Glomerular endothelial cell (primary cell): ENCODE measurements around the gene HCFC1. TPM values are rescaled to one million over a fixed set of nuclear protein-coding genes. Genes with fewer than 3 reads are reported as not detected.

Experiments used
- DNase-seq: peaks from one replicate; pipeline ENCODE4 v3.0.0-alpha.2; 2011; ENCODE audit warnings: low read depth, low spot score; ENCODE audit errors: extremely low read depth
- total RNA-seq: library from RNA; depleted of rRNA; stranded (reverse); fragments of >200 nt; gene quantifications from 2 replicates; pipeline ENCODE4 v1.2.3, GENCODE V29; 2015

HCFC1 gene
- total RNA-seq, 1 donor from 2014 or later = 91.0 TPM

DNA sequence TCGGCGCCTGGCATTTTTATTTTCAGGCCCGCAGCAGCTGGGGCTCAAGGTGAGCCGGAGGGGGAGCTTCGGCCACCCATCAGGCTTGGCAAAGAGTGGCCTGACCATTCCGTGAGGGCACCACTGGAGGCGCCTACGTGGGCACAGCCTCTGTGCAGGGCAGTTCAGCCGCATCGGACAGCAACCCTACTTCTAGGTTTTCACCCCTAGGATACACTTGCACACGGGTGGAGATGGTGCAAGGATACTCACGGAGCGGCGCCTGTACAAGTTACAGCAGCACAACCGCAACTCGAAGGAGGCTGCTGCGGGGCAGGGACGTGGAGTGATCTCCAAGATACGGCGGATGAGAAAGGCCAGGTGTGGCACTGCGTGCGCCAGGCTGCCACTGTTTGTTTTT is 10.8 kb downstream of the HCFC1 start:
- DNase-seq = no peak

DNA sequence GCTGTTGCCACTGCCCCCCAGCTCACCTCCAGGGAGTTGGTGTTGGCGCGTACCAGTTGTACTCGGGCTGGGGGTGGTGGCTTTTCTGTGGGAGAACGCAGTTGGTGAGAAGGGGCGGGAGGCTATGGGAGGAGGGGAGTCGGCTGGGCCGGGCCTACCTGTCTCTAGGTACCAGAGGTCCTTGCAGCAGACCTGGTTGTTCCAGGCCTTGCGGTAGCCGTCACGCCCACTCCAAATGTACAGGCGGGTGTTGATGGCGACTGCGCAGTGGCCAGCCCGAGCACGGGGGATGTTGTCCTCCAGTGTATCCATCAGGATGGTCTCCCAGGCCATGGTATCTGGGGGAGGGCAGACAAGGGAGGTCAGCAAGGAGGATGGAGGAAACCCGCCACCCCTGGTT is 11.5 kb downstream of the HCFC1 start:
- no peak for DNase-seq

DNA sequence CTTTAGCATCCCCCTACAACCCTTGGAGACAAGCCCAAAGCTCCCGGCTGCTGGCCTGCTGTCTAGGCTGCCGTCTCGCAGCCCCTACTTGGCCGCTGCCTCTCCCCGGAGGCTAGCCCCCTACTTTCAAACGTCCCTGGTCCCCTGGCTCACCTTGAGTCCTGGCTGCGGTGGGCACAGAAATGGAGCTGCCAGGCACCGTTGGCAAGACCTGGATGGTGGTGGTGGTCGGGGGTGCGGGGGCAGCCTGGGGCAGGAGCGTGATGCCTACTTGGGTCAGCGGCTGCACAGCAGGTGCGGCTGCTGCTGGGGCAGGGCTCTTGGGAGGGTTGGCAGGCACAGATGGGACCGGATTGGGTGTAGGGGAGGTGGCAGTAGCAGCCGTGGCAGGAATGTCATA is 12.0 kb downstream of the HCFC1 start:
- DNase-seq = no peak

DNA sequence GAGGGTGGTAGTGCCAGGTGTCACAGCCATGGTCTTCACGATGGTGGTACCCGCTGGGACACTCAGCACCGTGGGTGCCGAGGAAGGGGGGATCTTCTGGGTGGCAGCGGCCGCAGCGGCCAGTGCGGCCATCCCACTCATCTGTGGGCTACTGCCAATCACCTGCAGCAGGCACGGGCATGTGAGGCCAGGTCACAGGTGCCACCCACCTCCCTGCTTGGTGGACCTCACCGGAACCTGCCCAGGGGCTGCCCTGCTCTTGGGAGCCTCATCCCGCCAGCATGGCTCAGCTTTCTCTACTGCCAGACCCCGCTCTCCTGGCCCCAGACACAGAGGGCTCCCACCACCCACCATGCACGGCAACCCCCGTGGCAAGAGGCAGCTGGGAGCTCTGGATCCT is 13.0 kb downstream of the HCFC1 start:
- no peak for DNase-seq

DNA sequence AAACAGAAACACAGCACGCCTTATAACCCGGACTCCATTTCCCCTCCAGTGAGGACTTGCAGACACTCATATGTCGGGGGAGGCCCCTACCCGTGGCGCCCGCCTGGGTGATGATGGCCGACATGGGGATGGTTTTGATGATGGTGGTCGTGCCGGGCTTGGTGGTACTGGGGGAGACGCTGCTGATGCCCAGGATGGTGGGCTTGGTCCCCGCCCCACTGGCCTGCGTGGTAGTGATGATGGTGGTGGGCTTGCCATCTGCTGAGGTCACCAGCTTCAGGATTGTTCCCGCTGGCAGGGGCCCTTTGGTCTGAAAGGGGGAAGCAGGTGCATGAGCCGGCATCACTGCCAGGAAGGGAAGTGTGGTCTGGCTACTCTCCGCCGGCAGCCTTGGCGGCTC is 14.4 kb downstream of the HCFC1 start:
- no peak for DNase-seq

DNA sequence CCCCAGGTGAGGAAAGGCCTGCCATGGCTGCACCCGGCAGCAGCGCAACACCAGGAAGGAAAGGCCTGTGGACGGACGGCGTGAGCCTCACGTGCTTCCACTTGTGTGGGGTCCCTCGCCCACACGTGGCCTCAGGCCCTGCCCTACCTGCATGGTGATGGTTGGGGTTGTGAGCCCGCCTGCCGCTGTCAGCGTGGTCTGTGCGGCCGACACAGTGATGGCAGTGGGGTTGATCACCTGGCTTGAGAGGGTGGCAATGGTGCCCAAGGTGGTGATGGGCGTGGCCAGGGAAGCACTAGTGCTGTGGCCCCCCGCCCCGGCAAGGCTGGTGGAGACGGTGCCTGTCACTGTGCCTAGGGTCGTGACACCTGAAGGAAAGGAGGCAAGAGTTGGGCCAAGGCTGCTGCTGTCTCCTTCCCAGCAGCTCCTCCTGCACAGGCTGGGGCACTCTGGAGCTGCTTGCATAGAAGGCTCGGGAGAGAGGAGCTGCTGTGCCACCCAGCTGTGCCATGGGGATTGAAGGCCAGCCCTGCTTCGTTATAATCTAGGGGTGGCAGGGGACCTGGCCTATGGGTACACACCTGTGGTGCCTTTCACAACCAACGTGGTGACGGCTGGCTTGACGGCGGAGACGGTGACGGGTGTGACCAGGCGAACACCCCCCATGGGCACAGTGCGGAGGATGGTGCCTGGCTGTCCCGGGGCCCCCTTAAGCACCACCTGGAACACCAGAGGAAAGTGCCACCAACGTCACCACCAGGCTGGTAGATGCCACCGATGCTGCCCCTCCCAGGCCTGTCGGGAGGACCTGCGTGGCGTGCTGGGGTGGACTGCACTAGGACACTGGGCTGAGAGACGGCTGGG is 15.3 kb downstream of the HCFC1 start:
- no peak for DNase-seq

DNA sequence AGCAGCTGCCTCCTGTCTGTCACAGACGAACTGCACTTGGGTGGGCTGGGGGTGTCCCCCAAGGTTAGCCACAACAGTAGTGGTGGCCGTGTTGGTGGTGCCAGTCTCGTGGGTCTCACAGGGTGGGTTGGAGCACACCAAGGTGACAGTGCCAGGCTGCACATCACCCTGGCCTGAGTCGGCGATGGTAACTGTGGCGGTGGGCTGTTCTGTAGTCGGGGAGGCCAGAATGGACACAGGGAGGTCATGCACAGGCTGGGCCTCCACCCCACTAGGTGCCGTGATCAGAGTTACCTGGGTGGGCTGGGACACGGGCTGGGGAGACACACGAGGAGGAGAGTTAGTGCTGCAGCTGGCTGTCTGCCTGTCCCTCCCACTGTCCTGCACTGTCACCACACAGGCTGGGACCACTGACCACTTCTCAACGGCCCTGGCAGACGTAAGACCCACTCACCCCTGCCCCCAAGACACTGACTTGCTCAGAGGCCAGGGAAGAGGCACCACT is 16.3 kb downstream of the HCFC1 start:
- DNase-seq = no peak

DNA sequence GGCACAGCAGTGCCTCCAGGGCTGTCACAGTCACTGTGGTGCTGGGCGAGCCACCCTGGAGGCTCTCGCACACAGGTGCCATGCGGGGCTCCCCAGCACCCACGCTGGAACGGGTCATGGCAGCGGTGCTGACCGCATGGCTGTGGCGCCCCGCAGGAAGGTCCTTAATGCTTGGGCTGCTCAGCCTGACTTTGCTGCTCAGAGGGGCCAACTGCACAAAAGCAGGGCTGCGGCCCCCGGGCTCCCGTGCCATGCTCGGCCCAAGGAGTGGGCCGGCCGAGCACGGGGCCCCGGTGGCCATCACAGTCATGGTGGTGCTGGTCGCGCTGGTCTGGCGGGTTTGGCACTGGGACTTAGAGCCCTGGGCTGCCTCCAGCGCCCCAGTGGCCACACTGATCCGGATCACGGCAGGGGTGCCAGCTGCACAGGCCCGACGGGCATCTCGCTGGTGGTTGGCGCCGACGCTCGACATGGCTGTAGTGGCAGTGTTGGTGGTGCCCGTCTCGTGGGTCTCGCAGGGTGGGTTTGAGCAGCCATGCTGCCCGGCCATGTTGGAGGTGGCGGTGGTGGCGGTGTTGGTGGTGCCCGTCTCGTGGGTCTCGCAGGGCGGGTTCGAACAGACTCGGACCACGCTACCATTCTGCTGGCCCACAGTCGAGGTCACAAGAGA is 16.9 kb downstream of the HCFC1 start:
- DNase-seq = no peak

DNA sequence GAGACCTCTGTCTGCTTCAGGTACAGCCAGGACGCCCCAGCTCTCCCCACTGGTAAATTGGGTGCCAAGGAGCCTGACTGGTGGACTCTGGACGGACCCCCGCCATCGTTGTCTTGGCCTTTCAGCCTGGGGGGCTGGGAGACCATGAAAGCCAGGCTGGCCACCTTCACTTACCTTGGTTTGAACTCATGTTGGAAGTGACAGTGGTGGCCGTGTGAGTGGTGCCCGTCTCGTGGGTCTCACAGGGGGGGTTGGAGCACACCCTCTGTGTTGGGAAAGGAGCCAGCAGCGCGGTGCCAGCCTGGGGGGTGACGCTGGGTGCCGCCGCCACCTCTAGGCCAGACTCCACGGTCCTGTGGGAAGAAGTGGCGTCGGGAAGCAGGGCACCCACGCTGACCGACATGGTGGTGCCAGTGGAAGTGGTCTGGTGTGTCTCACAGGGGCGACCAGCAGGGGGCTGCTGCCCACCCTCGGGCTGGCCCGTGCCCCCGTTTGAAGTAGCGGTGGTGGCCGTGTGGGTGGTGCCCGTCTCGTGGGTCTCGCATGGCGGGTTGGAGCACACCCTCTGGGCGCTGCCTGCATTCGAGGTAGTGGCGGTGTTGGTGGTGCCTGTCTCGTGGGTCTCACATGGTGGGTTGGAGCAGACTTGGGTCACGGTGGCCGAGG is 17.6 kb downstream of the HCFC1 start:
- DNase-seq = no peak

DNA sequence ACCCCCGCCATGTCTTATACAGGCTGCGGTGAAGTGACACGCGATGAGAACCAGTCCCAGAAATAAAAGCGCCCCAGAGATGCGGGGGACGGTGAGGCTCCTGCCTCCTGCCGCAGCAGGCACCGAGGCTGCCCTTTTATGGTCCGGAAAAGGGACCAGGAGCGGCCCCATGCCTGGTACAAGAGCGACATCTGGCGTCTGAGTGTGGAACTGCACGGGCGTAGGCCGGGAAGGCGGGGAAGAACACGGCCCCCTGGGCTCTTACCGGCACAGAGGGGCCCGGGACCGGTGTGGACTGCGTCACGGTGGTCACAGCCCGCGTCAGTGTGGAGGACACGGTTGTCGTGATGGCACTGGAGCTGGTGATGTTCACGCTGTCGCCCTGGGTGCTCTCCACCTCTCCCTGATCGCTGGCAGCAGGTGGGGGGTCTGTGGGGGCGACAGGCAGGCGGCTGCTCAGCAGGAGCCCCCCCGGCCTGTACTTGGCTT is 18.2 kb downstream of the HCFC1 start:
- no peak for DNase-seq

DNA sequence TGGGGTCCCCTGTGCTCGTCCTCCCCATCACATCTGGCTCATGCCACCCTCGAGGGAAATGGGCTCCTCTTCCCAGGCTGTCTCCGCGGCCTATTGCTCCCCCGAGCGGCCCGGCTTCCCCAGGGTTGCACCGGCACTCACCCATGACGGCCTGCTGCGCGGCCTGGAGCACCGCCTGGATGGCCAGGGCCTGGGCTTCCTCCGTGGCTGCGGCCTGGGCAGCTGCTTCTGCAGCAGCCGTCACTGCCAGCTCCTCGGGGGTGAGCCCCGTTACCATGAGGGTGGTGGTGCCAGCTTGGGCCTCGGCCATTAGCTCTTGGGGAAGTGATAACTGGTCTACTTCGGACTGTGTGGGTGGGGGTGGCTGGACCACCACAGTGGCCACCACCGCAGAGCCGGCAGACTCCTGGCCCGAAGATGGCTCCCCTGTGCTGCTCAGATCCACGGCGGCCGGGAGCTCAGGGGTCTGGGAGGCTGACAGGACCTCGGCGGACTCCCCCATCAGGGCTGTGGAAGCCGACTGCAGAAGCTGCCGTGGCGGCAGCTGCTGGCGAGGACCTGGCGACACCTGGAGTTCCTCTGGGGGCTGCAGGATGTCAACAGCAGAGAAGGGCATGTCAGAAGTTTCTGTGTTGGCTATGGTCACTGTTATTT is 19.1 kb downstream of the HCFC1 start:
- DNase-seq = no peak

DNA sequence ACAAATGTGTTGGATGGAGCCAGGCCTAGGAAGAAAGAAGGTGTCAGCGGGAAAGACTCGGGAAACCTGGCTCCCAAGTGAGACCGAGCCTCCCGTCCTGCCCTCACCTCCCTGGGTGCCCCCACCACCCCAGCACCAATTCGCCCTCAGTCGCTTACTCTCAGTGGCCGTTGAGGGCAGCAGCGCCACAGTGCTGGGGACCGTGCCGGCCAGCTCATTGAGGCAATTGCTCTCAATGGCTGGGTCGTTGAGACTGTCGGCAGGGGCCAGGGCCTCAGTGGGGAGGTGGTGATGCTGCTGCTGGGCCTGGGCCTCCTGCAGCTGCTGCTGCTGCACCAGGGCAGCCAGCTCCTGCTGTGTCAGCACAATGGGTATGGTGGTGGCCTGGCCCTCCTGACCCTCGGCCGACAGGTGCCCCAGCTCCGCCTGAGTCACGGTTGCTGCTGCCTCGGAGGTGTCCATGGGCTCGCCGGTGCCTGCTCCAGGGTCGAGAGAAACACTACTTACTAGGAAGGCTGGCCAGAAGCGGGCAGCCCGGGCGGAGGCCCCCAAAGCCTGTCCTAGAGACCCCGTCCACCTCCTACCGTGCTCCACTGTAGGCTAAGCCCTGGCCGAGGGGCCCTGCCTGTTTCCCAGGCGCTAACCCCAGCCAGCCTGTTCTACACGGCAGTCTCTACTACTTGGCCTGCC is 19.8 kb downstream of the HCFC1 start:
- no peak for DNase-seq

DNA sequence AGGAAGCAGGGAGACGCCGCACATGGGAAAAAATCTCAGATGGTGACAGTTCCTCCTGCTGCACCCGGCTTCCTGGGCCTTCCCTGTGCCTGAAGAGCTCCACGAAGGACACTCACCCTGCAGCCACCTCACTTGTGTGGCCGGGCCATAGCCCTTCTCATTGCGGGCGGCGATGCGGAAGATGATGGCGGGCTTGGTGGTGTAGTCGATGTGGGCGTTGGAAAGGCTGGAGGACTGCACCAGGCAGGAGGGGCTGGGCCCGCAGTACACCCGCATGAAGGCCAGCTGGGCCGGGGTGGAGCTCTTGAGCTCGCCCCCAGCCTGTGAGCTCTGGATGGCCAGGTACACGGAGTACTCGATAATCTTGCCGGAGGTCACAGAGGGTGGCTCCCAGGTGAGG is 21.5 kb downstream of the HCFC1 start:
- no peak for DNase-seq

DNA sequence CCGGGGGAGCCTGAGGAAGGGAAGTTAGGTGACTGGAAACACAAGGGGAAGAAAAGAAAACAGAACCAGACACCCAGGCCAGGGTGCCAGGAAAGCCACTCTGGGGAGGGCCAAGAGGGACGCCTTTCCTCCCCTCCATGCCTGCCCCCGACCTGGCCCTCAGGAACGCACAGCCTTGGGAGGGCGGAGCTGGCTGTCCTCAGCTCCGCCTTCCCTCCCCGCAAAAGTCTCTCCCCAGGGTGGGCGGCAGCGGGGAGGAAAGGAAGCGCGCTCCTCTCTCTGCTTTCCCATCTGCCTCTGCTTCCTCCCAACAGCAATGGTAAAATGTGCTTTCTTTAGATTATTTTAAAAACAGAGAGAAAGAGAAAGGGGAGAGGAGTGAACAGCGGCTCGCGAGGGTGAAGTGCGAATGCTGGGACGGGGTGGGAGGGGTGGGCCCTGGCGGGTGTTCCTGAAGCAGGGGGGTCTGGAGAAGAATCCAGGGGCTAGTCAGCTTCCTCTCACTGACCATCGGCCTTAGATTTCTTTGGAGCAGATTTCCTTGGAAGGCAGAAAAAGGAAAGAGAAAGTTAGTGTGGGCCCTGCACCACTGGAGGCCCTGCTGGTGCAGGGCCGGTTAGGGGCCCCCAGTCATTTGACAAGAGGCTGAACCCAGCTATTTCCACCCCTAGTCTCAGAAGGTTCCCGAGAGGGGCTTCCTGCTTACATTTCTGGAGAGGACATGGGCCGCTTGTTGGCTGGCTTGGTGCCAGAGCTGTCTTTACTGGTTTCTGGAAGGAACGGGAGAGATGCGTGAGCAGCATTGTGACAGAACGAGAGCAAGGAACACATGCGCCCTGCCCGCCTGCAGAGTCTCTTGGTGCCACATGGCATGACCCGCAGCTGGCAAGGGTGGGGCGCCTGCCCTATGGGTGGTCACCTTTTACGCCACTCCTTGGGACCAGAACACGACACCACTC is 22.5 kb downstream of the HCFC1 start:
- DNase-seq = no peak

DNA sequence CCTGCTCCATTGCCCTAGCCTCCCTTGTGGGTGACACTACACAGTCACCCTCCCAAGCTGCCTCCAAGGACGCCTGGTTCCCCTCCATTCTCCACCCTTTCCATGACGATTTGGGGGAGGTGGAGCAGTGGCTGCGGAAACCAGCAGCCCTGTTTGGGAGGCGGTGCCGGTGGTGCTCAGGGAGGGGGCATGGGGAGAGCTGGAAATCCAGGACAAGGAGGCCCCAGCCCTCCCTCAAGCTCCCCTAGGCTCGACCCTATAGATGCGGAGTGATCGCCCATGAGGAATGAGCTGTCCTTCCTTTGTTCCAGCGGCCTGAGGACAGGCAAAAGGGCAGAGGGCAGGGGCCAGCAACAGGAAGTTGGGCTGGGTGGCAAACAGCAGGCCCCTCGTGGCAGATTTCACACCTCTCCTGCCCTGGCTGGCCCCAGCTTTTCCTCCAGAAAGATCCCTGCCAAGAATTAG is 23.6 kb downstream of the HCFC1 start:
- DNase-seq = no peak

DNA sequence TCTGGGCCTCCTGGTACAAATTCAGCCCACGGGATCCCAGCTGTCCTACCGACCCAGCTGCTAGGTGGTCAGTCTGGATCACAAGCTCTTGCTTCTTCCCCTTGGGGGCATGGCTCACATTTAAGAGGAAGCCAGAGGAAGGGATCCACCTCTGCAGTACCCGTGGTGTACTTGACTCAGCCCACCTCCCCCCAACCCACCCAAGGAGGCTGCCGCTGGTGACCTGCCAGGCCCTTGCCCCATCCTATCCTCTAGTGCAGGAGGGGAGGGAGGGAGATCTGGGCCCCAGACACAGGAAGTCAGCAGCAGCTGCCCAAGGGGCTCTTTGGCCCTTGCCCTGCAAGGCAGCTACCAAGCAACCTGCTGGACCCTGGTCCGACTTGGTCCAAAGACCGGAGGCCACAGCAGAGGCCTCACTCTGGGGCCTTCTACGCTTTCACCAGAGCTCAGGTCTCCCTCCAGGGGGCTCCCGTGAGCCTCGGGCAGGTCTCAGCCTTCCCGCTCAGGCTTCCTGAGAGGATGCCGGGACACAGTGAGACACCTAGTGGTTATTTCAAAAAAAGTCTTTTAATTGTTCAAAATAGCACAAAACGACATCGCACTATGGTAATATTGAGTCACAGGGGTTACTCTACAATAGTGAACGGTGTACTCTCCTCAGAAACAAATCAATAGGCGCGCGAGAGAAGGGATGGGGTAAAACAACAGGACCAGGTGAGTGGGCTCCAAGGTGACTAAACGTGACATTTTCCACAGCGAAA is 24.4 kb downstream of the HCFC1 start:
- DNase-seq = no peak

DNA sequence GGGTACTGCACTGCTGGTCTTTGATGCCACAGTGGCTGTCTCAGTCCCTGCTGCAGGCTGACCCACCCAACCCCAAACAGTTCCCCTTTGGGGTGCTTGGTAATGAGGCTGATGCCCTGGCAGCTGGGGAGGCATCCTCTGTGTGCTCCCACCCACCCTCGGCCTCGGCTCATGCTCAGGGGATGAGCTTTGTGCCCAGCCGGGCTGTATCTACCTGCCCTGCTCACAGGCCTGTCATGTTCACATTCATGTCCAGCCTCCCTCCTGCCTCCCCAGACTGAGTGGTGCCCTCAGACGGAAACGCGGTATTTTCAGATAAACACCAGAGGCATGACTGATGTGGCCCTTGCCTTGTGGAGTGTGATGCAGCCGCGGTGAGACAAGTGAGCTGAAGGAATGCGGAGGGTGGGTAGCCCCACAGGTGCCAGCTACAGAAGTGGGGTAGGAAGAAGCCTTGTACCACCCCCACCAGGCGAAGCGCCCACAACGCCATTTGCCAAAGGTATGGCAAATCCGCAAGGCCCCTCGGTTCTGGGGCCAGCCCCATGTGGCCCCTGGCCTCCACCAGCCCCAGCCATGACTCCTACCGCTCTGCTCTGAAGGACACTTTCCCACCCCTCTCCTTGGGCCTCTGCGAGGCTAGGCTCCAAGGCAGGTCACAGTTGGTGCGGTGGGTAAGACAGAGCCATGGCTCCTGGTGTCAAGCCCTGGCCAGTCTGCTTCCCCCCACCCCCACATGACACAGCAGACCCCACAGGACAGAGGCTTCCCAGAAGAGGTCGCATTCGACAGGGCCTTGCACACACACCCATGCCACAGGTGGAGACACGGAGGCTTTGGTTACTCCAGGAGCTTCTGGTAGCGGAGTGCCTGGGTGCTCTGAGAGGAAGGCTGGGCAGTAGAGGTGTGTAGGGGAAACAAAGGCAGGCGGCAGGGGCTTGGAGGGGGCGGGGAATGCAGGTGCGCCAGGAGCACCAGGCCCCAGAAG is 25.4 kb downstream of the HCFC1 start:
- DNase-seq = no peak
